Activated CD4-positive, alpha-beta T cell treated with anti-CD3 and anti-CD28 coated beads, Interleukin-2, amount 50 U/mL, for 16 hours (primary cell): ENCODE results near the gene RPN1.
A peak's percentile ranks its signal among the peaks of the same experiment; 100 is the strongest.
"Not testable (repeated sequence)": the region's sequence is repeated elsewhere in the genome, so short reads cannot be mapped to it uniquely, and the experiment has no call there.

Experiments used
- DNase-seq: peaks from one replicate; pipeline ENCODE4 v3.0.0-alpha.2; 2020

The RPN1 gene

DNA sequence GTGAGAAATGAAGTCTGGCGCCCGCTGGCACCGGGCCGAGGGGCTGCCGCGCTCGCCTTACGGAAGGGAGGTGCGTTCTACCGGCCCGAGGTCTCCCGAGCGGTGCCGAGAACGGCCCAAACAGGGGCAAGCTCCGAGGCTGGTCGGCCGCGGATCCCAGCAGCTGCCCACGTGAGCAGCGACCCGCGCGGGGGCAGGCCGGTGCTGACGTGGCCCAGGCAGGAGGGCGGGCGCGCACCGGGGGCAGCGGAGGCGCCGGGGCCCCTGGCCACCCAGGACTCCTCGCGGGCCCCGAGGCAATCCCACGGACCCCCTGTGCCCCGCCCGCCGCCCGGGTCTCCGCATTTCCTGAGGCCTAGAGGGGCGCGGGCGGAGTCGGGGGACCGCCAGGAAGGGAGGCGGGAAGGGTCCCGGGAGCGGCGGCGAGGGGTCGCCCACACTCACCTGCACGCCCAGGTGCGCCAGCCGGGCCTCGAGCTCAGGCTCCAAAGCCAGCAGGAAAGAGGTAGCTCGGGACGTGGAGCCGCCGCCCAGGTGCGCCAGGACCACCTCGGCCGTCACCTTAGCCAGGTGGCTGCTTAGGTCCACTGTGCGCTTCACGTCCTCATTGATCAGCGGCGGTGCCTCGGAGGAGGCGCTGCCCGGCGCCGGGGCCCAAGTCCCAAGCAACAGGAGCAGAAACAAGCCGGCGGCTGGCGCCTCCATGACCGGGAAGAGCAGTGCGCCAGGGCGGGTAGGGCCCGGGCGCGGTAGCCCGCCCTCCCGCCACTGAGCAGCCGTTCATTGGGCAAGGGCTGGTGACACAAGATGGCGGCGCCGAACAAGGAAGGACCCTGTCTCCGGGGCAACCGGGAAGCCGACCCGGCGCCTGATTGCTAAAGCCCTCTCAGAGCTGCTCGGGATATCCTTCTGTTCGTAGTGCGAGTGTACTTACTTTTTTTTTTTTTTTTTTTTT, at the start of gene RPN1:
Gene RPN1 (minus strand): TSS at position 723 of the 955 bp plus-strand sequence. CDS start 18 bp downstream, at position 705.
- DNase-seq, result peak; percentile 97

- no peak for DNase-seq
Measured at GRCh38 chr3:128698211-128699047, 47.8 kb upstream of the RPN1 start.

DNA sequence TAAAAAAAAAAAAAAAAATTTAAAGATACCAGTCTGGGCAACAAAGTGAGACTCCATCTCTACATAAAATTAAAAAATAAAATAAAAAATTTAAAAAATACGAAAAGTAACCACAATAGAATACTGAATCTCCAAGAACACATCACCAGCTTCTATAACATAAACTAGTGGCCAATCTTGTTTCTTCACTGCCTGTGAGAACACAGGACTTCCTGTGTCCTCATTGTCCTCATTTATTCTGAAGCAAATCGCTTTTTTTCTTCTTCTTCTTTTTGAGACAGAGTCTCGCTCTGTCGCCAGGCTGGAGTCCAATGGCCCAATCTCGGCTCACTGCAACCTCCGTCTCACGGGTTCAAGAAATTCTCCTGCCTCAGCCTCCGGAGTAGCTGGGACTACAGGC, 46.7 kb upstream of the RPN1 start:
- no peak for DNase-seq

DNA sequence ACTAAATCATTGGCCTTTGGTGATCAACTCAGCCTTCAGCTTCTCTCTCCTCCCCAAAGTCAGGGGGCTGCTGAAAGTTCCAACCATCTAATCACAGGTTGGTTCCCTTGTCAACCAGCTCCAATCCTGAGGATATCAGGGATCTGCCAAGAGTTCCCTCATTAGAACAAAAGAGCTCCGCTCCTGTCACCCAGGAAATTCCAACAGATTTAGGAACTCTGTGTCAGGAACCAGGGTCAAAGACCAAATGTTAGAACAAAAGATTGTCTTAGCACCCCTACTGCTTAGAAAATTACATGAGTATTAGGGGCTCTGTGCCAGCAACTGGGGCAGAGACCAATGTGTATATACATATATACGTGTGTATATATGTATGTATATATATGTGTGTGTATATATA, 43.1 kb upstream of the RPN1 start:
- DNase-seq, result no peak

DNA sequence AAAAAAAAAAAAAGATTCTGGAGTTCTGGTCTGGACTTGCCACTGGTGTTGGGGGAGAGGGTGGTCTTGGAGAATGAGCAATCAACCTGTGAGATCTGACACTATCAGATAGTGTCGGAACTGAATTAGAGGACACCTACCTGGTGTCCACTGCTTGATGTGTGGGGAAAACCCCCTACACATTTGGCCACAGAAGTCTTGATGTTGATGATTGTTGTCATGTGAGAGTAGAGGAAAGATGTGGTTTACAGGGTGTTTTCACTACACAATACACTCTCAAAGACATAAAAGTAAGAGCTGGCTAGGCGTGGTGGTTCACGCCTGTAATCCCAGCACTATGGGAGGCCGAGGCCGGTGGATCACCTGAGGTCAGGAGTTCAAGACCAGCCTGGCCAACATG, 38.4 kb upstream of the RPN1 start:
- DNase-seq, result no peak

GRCh38 chr3:128686465-128686864, 35.8 kb upstream of the RPN1 start:
- no peak for DNase-seq

DNA sequence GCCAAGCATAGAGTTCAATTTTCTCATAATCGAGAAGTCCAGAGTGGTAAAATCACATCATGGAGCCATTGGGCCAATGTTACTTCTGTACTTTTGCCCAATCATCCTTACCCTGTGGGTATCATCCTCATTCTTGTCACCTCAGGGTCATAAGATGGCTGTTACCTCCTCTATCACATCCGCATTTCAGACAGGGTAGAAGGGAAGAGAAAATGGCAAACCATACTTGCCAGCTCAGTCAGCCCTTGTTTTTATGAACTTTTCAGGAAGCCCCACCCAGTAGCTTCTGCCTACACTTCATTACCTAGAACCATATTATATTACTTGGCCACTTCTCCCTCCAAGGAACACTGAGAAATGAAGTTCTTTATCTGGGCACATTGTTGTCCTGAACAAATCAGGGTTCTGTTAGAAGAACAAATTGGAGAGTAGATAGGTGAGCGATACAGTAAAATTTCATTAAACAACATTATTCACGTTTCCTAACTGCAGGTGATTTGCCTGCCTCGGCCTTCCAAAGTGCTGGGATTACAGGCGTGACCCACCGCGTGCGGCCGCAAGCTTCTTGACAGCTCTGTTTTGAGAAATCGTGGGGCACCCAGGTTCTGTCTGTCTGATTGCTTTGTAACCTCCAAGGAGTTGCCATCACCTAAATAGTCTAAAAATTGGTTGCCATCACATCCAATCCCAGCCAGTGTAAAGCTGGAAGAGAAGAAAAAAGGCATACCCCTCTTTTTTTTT, 34.5 kb upstream of the RPN1 start:
- DNase-seq, result no peak

GRCh38 chr3:128683957-128684356, 33.3 kb upstream of the RPN1 start:
- DNase-seq, result no peak

DNA sequence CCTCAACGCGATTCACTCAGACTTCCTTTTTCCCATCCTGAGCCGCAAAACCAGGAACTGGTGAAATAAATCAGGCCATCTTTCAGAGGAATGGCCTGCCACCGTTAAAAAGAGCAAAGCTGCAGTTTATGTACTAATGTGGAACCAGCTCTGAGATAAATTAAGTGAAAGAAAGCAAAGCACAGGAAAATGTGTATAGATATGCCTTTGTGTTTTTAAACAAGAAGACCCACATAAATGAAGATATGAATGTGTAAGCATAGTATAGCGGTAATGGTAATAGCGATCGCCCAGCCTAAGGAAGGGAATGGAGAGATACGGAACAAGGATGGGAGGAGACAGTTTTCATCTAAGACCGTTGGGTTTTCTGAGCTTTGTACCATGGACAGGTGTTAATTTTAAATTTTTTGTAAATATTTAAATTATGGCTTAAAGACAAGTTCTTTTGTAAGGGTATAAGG, 30.8 kb upstream of the RPN1 start:
- DNase-seq, result no peak

- peak; percentile 100 for DNase-seq
Measured at GRCh38 chr3:128680603-128681368, 30.2 kb upstream of the RPN1 start.

- DNase-seq, result no peak
Measured at GRCh38 chr3:128679338-128679737, 28.7 kb upstream of the RPN1 start.

DNA sequence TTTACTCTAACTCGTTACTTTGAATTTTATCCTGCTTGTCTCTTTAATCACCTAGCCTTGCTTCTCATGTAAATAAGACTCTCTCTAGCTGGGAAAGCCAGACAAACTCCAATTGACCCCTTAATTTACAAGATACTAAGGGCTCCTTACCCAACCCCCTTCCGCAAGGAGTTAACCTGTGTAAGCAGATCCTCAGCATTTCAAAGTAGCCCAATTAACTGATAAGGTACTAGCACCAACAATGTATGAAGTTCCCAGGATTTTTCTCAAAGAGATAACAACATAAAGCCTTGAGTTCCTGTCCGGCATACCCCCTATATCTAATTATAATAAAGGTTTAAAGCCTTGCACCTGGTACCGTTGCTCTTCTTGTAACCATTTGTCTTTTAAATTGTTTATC, 25.2 kb upstream of the RPN1 start:
- DNase-seq, result not testable (repeated sequence)

DNA sequence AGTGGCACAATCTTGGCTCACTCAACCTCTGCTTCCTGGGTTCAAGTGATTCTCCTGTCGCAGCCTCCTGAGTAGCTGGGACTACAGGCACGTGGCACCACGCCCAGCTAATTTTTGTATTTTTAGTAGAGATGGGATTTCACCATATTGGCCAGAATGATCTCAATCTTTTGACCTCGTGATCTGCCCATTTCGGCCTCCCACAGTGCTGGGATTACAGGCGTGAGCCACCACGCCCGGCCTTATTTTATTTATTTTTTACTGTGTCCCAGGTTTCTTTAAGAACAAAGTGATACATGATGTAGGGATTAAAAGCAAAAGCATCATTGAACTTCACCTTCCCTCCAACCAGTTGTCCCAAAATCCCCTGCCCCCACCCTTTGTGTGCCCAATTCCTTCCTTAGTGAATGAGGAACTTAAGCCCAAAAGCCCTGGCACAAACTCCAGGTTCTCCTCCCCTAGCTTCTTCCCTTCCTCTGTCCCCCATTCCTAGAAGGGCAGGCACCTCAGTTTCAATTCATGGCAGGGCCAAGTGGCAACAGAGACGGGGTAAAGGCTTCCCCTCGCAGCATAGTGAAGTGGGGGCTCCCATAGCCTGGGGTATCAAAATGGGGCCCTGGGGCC, 23.7 kb upstream of the RPN1 start:
- no peak for DNase-seq

DNA sequence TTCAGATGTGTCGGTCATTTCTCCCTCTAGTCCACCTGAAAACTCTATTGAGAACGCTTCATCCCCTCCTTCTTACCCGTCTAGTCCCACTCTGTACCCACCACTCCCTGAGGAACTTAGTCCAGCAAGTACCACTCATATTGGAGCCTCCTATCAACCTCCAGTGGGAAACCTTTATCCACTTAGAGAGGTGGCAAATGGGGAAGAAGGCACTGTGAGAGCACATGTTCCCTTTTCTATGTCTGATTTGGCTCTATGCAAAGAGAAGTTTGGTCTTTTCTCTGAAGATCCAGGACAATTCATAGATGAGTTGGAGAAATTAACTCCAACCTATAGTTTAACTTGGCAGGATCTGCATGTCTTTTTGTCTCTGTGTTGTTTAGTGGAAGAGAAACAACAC, 17.0 kb upstream of the RPN1 start:
- DNase-seq, result no peak

DNA sequence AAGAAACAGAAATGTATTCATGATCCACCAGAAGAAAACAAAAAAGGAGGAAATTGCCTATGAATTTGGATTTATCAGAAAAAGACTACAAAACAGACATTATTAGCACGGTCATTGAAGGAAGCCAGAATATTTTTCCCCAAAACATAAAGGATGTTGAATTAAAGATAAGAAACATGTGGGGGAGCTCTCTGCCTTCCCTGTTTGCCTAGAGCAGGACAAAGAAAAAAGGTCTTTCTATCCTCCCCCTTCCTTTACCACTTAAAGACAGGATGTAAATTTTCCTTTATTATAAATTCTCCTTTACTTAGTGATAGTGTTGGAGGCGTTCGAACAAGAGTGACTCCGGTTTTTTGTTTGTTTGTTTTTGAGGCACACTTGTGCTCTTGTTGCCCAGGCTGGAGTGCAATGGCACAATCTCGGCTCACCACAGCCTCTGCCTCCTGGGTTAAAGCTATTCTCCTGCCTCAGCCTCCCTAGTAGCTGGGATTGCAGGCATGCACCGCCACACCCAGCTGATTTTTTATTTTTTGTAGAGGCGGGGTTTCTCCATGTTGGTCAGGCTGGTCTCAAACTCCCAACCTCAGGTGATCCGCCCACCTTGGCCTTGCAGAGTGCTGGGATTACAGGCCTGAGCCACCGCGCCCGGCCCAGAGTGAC, 14.9 kb upstream of the RPN1 start:
- DNase-seq, result no peak

DNA sequence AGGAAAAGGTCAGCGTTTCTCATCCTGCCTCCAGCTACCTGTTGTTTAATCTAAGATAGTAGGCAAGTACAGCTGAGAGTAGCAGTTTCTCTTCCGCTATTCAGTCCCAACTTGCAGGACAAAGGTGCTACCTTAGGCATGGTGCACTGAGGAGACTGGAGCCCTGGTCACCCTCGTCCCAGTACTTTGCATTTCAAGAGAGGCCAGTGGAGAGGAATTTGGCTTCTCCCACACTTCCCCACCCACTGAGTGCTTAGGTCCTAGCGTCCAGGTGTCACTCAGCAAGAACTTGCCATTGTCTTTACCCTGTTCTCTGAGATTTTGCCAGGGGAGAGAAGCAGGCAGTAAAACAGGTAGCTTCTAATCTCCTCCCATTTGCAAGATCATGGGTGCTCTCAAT, 12.5 kb upstream of the RPN1 start:
- DNase-seq, result no peak

DNA sequence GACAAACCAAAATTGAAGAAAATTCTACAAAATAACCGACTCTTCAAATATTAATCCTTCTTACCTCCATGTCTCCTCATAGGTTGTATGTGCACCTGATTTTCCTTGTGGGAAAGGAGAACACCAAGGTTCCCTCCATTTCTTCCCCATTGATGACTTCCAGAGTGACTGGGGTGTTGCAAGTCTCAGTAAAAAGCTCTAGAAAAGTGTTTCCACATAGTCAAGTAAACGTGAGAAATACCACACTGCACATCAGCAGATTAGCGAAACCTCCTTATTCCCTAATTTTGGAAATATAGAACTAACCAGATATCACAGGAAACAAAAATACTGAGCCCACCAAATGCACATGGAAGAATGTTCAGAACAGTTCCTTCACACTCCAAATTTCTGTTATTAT, 4.9 kb upstream of the RPN1 start:
- no peak for DNase-seq

DNA sequence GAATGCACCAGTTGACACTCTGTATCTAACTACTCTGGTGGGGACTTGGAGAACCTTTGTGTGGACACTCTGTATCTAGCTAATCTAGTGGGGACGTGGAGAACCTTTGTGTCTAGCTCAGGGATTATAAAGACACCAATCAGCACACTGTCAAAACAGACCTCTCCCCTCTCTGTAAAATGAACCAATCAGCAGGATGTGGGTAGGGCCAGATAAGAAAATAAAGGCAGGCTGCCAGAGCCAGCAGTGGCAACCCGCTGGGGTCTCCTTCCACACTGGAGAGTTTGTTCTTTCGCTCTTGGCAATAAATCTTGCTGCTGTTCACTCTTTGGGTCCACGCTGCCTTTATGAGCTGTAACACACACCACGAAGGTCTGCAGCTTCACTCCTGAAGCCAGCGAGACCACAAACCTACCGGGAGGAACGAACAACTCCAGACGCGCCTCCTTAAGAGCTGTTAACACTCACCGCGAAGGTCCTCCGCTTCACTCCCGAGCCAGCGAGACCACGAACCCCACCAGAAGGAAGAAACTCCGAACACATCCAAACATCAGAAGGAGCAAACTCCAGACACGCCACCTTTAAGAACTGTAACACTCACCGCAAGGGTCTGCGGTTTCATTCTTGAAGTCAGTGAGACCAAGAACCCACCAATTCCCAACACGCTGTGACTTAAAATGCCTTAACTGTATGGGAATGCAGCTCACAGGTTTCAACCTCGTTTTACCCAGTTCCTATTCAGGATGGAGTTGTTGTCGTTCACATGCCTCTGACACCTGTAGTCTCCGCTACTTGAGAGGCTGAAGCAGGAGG, 3.6 kb upstream of the RPN1 start:
- peak; percentile 58 for DNase-seq

DNA sequence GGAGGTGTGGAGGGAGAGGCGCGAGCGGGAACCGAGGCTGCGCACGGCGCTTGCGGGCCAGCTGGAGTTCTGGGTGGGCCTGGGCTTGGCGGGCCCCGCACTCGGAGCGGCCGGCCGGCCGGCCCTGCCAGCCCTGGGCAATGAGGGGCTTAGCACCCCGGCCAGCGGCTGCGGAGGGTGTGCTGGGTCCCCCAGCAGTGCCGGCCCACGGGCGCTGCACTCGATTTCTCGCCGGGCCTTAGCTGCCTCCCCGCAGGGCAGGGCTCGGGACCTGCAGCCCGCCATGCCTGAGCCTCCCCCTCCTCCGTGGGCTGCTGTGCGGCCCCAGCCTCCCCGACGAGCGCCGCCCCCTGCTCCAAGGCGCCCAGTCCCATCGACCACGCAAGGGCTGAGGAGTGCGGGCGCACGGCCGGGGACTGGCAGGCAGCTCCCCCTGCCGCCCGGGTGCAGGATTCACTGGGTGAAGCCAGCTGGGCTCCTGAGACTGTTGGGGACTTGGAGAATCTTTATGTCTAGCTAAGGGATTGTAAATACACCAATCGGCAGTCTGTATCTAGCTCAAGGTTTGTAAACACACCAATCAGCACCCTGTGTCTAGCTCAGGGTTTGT, 2.9 kb upstream of the RPN1 start:
- DNase-seq, result peak; percentile 53
